Measurements from ENCODE around the gene PTAFR. TPM values are rescaled to one million over a fixed set of nuclear protein-coding genes. Genes with fewer than 3 reads are reported as not detected.
"Not testable (repeated sequence)": the region's sequence is repeated elsewhere in the genome, so short reads cannot be mapped to it uniquely, and the experiment has no call there.

PTAFR gene
- polyA plus RNA-seq, 1 donor = 2.7 TPM

DNA sequence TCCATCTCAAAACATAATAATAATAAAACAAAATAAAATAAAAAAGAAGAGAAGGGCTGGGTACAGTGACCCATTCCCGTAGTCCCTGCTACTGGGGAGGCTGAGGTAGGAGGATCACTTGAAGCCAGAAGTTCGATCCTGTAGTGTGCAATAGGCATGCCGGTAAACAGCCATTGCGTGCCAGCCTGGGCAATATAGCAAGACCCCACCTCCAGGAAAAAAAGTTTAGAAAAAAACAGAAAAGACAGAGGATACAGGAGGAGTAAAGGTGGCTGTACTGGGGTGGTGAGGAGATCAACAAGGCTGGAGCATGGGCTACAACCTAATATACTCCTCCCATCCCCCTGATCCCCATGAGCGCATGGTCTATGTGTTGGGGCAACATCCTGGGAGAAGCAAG lies 30.8 kb downstream of the PTAFR start:
- Histone ChIP-seq H3K9me3 (ENCODE audit: control insufficient read depth, low read depth, low read length) (no peaks in the 10 kb centered on the region), H3K4me3 (ENCODE audit: low read length) (no peak overlapping the region), H3K27ac (ENCODE audit: low read length) (no peak overlapping the region), H3K36me3 (ENCODE audit: control insufficient read depth, insufficient read depth, low read length) (no peaks in the 10 kb centered on the region), H3K27me3 (ENCODE audit: control insufficient read depth, insufficient read depth, low read length) (no peaks in the 10 kb centered on the region), H3K4me1 (ENCODE audit: control insufficient read depth, insufficient read depth, low read length) (no peaks in the 10 kb centered on the region)
- 80% methylated on average over 1 of the region's 5 CpGs for WGBS (ENCODE audit: insufficient coverage, low lambda C conversion rate)
- no peak for DNase-seq

DNA sequence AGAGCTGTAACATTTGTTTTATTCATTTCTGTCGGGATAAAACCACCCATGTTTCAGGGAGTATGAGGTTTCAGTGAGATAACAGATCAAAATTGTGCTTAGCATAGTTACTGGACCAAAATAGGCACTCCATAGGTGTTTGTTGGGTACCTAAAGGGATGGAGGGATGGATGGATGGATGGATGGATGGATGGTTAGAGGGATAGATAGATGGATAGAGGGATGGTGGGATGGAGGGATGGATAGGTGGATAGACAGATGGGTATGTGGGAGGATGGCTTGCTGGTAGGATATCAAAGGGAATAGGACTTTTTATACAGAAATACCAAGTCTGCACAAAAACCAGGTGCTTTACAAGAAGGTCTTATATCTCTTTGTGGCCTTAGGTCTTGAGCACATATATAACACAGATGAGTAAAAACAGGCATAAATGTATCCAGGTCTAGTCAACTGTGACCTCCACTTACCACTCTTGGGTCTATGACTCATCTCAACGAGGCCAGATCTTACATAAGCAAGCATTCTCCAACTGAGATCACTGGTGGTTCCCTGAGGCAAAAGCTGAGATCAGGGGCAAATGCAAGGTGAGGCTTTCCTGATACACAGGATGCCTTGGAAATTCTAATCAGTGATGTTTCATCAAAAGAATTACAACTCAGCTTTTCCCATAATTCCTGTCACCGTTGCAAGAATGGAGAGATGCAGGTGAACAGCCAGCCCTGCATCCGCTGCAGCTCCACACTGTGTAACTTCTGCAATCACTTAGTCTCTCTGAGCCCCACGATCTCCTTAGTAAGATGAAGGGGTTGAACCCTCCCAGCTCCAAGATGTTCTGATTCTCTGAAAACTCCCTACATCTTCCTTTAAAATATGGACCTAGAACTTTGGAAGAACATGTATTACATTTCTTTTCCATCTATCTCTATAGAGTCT lies 32.0 kb downstream of the PTAFR start:
- Histone ChIP-seq H3K4me3 (ENCODE audit: low read length) (no peak overlapping the region), H3K4me1 (ENCODE audit: control insufficient read depth, insufficient read depth, low read length) (no peaks in the 10 kb centered on the region), H3K36me3 (ENCODE audit: control insufficient read depth, insufficient read depth, low read length) (no peaks in the 10 kb centered on the region), H3K27ac (ENCODE audit: low read length) (no peak overlapping the region), H3K9me3 (ENCODE audit: control insufficient read depth, low read depth, low read length) (no peaks in the 10 kb centered on the region), H3K27me3 (ENCODE audit: control insufficient read depth, insufficient read depth, low read length) (no peaks in the 10 kb centered on the region)
- no peak for DNase-seq
- 100% methylated on average over 1 of the region's 5 CpGs for WGBS (ENCODE audit: insufficient coverage, low lambda C conversion rate)

DNA sequence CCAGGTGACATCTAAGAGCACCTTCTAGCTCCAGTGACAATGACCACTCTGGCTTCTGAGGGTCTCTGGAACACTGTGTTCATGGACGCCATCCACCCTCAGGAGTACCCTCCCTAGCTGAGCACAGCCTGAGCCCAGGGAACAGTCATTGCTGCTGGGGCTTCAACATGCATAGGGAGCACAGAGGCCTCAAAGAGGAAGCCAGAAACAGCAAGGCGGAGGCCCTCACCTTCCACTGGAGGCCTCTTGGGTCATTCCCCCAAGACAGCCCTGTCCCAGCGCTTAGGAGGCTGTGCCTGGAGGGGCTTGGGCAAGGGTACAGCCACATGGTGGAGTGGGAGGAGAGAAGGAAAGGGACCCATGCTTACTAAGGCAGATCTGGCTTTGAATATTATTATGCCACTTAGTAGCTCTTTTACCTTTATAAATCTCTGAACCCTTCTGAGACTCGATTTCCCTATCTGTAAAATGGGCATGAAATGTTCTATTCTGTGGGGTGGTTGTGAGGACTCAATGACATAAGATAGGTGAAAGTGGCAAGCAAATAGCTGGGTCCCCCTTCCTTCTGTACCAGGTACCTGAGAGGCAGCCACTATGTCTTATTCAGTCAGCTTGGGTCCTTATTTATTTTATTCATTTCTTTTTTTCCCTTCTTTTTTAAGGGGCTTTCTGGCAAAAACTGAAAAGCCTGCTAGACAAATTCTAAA lies 32.8 kb downstream of the PTAFR start:
- no peak overlapping the region for H3K4me3 ChIP-seq (ENCODE audit: low read length)
- H3K27ac ChIP-seq (ENCODE audit: low read length) = no peak overlapping the region
- no peak for DNase-seq
- WGBS (ENCODE audit: insufficient coverage, low lambda C conversion rate) = no CpG with 5 or more reads among the region's 4 CpGs
- no peaks in the 10 kb centered on the region for H3K27me3 ChIP-seq (ENCODE audit: control insufficient read depth, insufficient read depth, low read length)
- no peaks in the 10 kb centered on the region for H3K36me3 ChIP-seq (ENCODE audit: control insufficient read depth, insufficient read depth, low read length)
- H3K9me3 ChIP-seq (ENCODE audit: control insufficient read depth, low read depth, low read length) = no peaks in the 10 kb centered on the region
- H3K4me1 ChIP-seq (ENCODE audit: control insufficient read depth, insufficient read depth, low read length) = no peaks in the 10 kb centered on the region

DNA sequence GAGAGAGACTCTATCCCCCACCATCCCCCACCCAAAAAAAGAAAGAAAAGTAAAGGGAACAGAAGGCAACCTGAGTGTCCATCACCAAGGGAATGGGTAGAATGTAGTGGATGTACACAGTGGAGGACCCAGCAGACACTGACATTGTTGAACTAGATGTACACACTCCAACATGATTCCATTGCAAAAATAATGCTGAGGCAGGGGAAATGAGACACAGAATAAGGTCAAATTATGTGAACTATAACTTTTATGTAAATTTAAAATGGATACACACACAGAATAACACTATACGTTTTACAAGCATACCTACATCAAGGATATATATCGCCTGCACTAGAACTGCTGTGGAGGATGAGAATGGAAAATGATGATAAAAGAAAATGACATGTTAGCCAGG lies 34.8 kb downstream of the PTAFR start:
- no peaks in the 10 kb centered on the region for H3K4me1 ChIP-seq (ENCODE audit: control insufficient read depth, insufficient read depth, low read length)

GRCh38 chr1:28139866-28140265 lies 36.6 kb downstream of the PTAFR start:
- H3K4me1 ChIP-seq (ENCODE audit: control insufficient read depth, insufficient read depth, low read length); H3K36me3 ChIP-seq (ENCODE audit: control insufficient read depth, insufficient read depth, low read length); DNase-seq; H3K4me3 ChIP-seq (ENCODE audit: low read length); H3K27ac ChIP-seq (ENCODE audit: low read length); H3K27me3 ChIP-seq (ENCODE audit: control insufficient read depth, insufficient read depth, low read length); H3K9me3 ChIP-seq (ENCODE audit: control insufficient read depth, low read depth, low read length): not testable (repeated sequence)
- 100% methylated on average over 5 of the region's 8 CpGs for WGBS (ENCODE audit: insufficient coverage, low lambda C conversion rate)

More for the DNA sequence above, 34.8 kb downstream of the PTAFR start:
- Histone ChIP-seq H3K27me3 (ENCODE audit: control insufficient read depth, insufficient read depth, low read length) (no peaks in the 10 kb centered on the region), H3K4me3 (ENCODE audit: low read length) (no peak overlapping the region), H3K27ac (ENCODE audit: low read length) (no peak overlapping the region), H3K36me3 (ENCODE audit: control insufficient read depth, insufficient read depth, low read length) (no peaks in the 10 kb centered on the region), H3K9me3 (ENCODE audit: control insufficient read depth, low read depth, low read length) (no peaks in the 10 kb centered on the region)
- DNase-seq = no peak
- WGBS (ENCODE audit: insufficient coverage, low lambda C conversion rate) = no CpG with 5 or more reads among the region's 2 CpGs

GRCh38 chr1:28139025-28139712 lies 37.3 kb downstream of the PTAFR start:
- H3K36me3 ChIP-seq (ENCODE audit: control insufficient read depth, insufficient read depth, low read length) = no peaks in the 10 kb centered on the region
- DNase-seq = no peak
- no CpG with 5 or more reads among the region's 7 CpGs for WGBS (ENCODE audit: insufficient coverage, low lambda C conversion rate)
- H3K4me1 ChIP-seq (ENCODE audit: control insufficient read depth, insufficient read depth, low read length) = no peaks in the 10 kb centered on the region
- H3K4me3 ChIP-seq (ENCODE audit: low read length) = no peak overlapping the region
- H3K9me3 ChIP-seq (ENCODE audit: control insufficient read depth, low read depth, low read length) = no peaks in the 10 kb centered on the region
- no peaks in the 10 kb centered on the region for H3K27me3 ChIP-seq (ENCODE audit: control insufficient read depth, insufficient read depth, low read length)
- H3K27ac ChIP-seq (ENCODE audit: low read length) = no peak overlapping the region

DNA sequence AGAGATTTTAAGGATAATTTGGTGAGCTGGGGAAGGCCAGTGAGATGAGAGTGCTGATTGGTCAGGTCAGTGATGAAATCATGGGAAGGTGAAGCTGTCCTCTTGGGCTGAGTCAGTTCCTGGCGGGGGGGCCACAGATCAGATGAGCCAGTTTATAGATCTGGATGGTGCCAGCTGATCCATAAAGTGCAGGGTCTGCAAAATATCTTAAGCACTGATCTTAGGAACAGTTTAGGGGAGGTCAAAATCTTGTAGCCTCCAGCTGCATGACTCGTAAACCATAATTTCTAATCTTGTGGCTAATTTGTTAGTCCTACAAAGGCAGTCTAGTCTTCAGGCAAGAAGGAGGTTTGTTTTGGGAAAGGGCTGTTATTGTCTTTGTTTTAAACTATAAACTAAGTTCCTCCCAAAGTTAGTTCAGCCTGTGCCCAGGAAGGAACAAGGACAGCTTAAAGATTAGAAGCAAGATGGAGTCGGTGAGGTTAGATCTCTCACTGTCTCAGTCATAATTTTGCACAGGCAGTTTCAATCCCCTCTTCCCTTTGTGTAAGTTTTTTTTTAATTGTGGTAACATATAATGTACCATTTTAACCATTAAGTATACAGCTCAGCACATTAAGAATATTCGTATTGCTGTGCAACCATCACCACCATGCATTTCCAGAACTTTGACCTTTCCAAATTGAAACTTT lies 39.4 kb downstream of the PTAFR start:
- no peak for DNase-seq
- no peaks in the 10 kb centered on the region for H3K4me1 ChIP-seq (ENCODE audit: control insufficient read depth, insufficient read depth, low read length)
- no peaks in the 10 kb centered on the region for H3K27me3 ChIP-seq (ENCODE audit: control insufficient read depth, insufficient read depth, low read length)
- H3K9me3 ChIP-seq (ENCODE audit: control insufficient read depth, low read depth, low read length) = peaks cover 3% of the 10 kb centered on the region
- H3K27ac ChIP-seq (ENCODE audit: low read length) = no peak overlapping the region
- H3K36me3 ChIP-seq (ENCODE audit: control insufficient read depth, insufficient read depth, low read length) = no peaks in the 10 kb centered on the region
- no CpG with 5 or more reads among the region's 4 CpGs for WGBS (ENCODE audit: insufficient coverage, low lambda C conversion rate)
- H3K4me3 ChIP-seq (ENCODE audit: low read length) = no peak overlapping the region

GRCh38 chr1:28136169-28136921 lies 40.1 kb downstream of the PTAFR start:
- Histone ChIP-seq H3K4me3 (ENCODE audit: low read length) (no peak overlapping the region), H3K4me1 (ENCODE audit: control insufficient read depth, insufficient read depth, low read length) (no peaks in the 10 kb centered on the region), H3K36me3 (ENCODE audit: control insufficient read depth, insufficient read depth, low read length) (no peaks in the 10 kb centered on the region), H3K27me3 (ENCODE audit: control insufficient read depth, insufficient read depth, low read length) (no peaks in the 10 kb centered on the region), H3K9me3 (ENCODE audit: control insufficient read depth, low read depth, low read length) (peaks cover 3% of the 10 kb centered on the region), H3K27ac (ENCODE audit: low read length) (no peak overlapping the region)
- no CpG with 5 or more reads among the region's 8 CpGs for WGBS (ENCODE audit: insufficient coverage, low lambda C conversion rate)
- no peak for DNase-seq

GRCh38 chr1:28135371-28136168 lies 40.9 kb downstream of the PTAFR start:
- 58% methylated on average over 2 of the region's 14 CpGs for WGBS (ENCODE audit: insufficient coverage, low lambda C conversion rate)
- Histone ChIP-seq H3K4me1 (ENCODE audit: control insufficient read depth, insufficient read depth, low read length) (no peaks in the 10 kb centered on the region), H3K36me3 (ENCODE audit: control insufficient read depth, insufficient read depth, low read length) (no peaks in the 10 kb centered on the region), H3K9me3 (ENCODE audit: control insufficient read depth, low read depth, low read length) (peaks cover 3% of the 10 kb centered on the region), H3K27me3 (ENCODE audit: control insufficient read depth, insufficient read depth, low read length) (no peaks in the 10 kb centered on the region), H3K27ac (ENCODE audit: low read length) (no peak overlapping the region), H3K4me3 (ENCODE audit: low read length) (no peak overlapping the region)
- DNase-seq = no peak

Data from large intestine (tissue), 3 donors.